ENCODE results near the gene SPRED2. TPM values are rescaled to one million over a fixed set of nuclear protein-coding genes. Genes with fewer than 3 reads are reported as not detected.

The SPRED2 gene
- total RNA-seq, 2 experiments from 2014 or later: 9.5 to 12.7 TPM

- Mint-ChIP-seq H3K9me3 (ENCODE audit: insufficient read depth) (peaks cover 5% of the 10 kb centered on the region), H3K4me3 (no peak overlapping the region), H3K4me1 (ENCODE audit: low read depth) (peaks cover 24% of the 10 kb centered on the region), H3K27me3 (ENCODE audit: low read depth) (peaks cover 17% of the 10 kb centered on the region), H3K27ac (no peak overlapping the region), H3K36me3 (ENCODE audit: low read depth) (peaks cover 6% of the 10 kb centered on the region)
- POLR2A ChIA-PET: interaction anchor here (0.8 kb wide), 1 partner anchor 11 kb away, joined by 4 read pairs; no protein-coding TSS in a partner anchor
- ATAC-seq: no peak
- CTCF ChIA-PET: interaction anchor here (1.0 kb wide), 1 partner anchor 42 kb away, joined by 4 read pairs; no protein-coding TSS in a partner anchor
- DNase-seq: no peak
These were observed 7.1 kb downstream of the SPRED2 start for GRCh38 chr2:65425276-65425675.

- ChIA-PET POLR2A (interaction anchor here (0.8 kb wide), 1 partner anchor 10 kb away, joined by 4 read pairs; no protein-coding TSS in a partner anchor), CTCF (interaction anchor here (1.0 kb wide), 1 partner anchor 41 kb away, joined by 4 read pairs; no protein-coding TSS in a partner anchor)
- H3K36me3 Mint-ChIP-seq (ENCODE audit: low read depth): peaks cover 5% of the 10 kb centered on the region
- H3K27ac Mint-ChIP-seq: no peak overlapping the region
- peaks cover 5% of the 10 kb centered on the region for H3K9me3 Mint-ChIP-seq (ENCODE audit: insufficient read depth)
- H3K4me3 Mint-ChIP-seq: no peak overlapping the region
- ATAC-seq (no peak), DNase-seq (no peak)
- peaks cover 16% of the 10 kb centered on the region for H3K27me3 Mint-ChIP-seq (ENCODE audit: low read depth)
- H3K4me1 Mint-ChIP-seq (ENCODE audit: low read depth): peaks cover 20% of the 10 kb centered on the region
These were observed 8.0 kb downstream of the SPRED2 start for GRCh38 chr2:65424391-65424790.

DNA sequence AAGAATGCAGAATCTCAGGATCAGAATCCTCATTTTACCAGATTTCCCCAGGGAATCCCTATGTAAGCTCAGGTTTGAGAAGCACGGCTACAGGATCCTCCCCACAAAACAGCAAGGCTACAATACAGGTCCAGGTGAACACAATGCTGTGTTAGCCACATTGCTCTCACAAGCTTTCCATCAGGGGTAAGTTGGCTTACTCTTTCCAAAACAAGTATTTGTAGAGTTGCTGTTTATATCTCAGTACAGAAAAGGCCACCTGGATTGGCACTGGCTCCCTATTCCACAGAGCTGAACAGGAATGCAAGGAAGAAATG lies 11.0 kb downstream of the SPRED2 start:
- ChIA-PET CTCF (interaction anchor here (0.9 kb wide), 1 partner anchor 233 kb away, joined by 3 read pairs; no protein-coding TSS in a partner anchor), POLR2A (no interaction called here)
- H3K27me3 Mint-ChIP-seq (ENCODE audit: low read depth): peaks cover 2% of the 10 kb centered on the region
- H3K4me3 Mint-ChIP-seq: no peak overlapping the region
- H3K36me3 Mint-ChIP-seq (ENCODE audit: low read depth): peaks cover 2% of the 10 kb centered on the region
- ATAC-seq: no peak
- H3K9me3 Mint-ChIP-seq (ENCODE audit: insufficient read depth): peaks cover 5% of the 10 kb centered on the region
- H3K27ac Mint-ChIP-seq: no peak overlapping the region
- peaks cover 37% of the 10 kb centered on the region for H3K4me1 Mint-ChIP-seq (ENCODE audit: low read depth)
- no peak for DNase-seq

DNA sequence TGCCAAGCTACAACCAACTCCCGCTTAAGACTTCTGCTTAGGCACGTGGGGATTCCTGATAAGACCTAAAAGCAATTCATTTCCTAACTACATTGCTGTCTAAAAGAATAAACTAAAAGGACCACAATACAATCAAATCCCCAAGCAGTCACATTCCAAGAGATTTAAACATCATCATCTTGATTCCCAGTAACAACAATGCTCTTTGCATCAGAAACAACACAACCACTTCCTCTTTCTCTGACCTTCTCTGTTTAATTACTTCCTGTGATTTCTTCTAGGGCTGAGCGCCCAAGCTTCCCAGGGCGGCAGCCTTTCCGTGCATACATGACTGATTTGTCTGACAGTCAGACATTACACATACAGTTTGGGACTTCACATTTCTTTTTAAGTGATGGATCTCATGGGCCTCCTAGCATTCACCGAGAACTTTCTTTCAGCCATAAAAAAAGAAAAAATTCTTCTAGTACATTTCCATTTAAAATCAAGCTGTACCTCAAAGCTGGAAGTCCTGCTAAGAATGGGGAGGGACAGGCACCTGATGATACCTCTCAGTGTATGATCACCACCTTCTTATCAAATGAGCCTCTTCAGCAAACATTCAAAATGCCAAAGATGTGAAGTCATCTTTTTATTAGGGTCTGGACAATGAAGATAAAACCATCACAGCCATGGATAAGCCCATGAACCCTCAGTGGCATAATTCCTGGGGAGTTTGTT lies 11.5 kb downstream of the SPRED2 start:
- Mint-ChIP-seq H3K9me3 (ENCODE audit: insufficient read depth) (peaks cover 5% of the 10 kb centered on the region), H3K4me1 (ENCODE audit: low read depth) (peaks cover 39% of the 10 kb centered on the region), H3K36me3 (ENCODE audit: low read depth) (peaks cover 2% of the 10 kb centered on the region), H3K4me3 (peak overlapping the region; percentile 20), H3K27me3 (ENCODE audit: low read depth) (peaks cover 2% of the 10 kb centered on the region), H3K27ac (peak overlapping the region; percentile 58)
- DNase-seq (no peak), ATAC-seq (peak; percentile 68)
- POLR2A ChIA-PET: no interaction called here
- CTCF ChIA-PET: interaction anchor here (0.9 kb wide), 1 partner anchor 233 kb away, joined by 3 read pairs; no protein-coding TSS in a partner anchor

DNA sequence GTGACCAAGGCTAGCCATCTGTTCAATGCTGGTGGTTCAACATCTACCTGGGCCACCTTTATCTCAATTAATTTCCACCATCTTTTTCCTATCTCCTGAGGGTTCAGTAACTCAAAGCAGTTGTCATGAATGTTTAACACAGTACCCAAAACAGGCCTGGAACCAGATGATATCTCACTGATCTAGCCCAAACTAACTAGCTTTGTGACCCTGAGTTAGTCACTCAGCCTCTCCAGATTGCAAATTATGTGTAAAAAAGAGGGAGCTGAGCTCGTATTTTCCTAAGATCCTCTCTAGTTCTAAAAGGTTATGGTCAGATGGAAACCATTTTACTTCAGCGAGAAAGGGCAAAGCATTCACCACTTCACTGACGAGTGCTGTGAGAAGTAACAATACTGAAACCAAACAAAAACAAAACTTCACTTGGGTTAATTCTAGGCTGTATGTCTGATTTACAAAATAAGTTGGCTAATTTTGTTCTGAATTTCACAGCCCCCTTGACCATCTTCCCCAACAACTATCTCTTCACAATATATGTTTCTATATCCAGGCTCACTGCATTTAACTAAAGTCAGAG lies 14.8 kb downstream of the SPRED2 start:
- ChIA-PET CTCF (interaction anchor here (0.9 to 1.2 kb wide), 2 partner anchors 10 to 53 kb away, joined by 3 read pairs; no protein-coding TSS in a partner anchor), POLR2A (interaction anchor here (0.9 kb wide), 1 partner anchor 190 kb away, joined by 4 read pairs; the partner anchor contains the start of gene ACTR2)
- H3K4me3 Mint-ChIP-seq: no peak overlapping the region
- peaks cover 3% of the 10 kb centered on the region for H3K27me3 Mint-ChIP-seq (ENCODE audit: low read depth)
- ATAC-seq (no peak), DNase-seq (no peak)
- peaks cover 5% of the 10 kb centered on the region for H3K9me3 Mint-ChIP-seq (ENCODE audit: insufficient read depth)
- peaks cover 2% of the 10 kb centered on the region for H3K36me3 Mint-ChIP-seq (ENCODE audit: low read depth)
- peak overlapping the region; percentile 5 for H3K27ac Mint-ChIP-seq
- peaks cover 39% of the 10 kb centered on the region for H3K4me1 Mint-ChIP-seq (ENCODE audit: low read depth)

DNA sequence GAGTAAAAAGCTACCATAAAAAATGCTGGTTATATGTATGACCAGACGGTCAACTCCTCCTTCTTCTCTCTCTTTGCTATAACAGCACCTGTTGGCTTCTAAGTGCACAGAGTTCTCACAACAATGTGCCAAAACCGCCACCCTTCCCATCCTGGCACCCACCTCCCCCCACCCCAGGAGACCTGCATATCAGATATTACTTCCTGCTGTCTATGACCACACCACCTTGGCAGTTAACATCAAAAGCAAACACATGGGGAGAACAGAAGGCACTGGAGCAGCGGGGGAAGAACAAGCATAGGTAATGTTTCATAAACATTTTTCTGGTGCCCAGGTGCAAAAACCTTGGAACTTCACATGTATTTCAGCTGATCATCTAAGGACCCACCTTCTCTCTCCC lies 15.5 kb downstream of the SPRED2 start:
- Mint-ChIP-seq H3K4me1 (ENCODE audit: low read depth) (peaks cover 37% of the 10 kb centered on the region), H3K9me3 (ENCODE audit: insufficient read depth) (peaks cover 5% of the 10 kb centered on the region), H3K4me3 (no peak overlapping the region), H3K27ac (no peak overlapping the region), H3K36me3 (ENCODE audit: low read depth) (peaks cover under 1% of the 10 kb centered on the region), H3K27me3 (ENCODE audit: low read depth) (peaks cover 3% of the 10 kb centered on the region)
- ChIA-PET CTCF (interaction anchor here (0.9 to 1.2 kb wide), 2 partner anchors 9 to 52 kb away, joined by 3 read pairs; no protein-coding TSS in a partner anchor), POLR2A (interaction anchor here (0.9 kb wide), 1 partner anchor 189 kb away, joined by 4 read pairs; the partner anchor contains the start of gene ACTR2)
- peak; percentile 39 for ATAC-seq
- no peak for DNase-seq

DNA sequence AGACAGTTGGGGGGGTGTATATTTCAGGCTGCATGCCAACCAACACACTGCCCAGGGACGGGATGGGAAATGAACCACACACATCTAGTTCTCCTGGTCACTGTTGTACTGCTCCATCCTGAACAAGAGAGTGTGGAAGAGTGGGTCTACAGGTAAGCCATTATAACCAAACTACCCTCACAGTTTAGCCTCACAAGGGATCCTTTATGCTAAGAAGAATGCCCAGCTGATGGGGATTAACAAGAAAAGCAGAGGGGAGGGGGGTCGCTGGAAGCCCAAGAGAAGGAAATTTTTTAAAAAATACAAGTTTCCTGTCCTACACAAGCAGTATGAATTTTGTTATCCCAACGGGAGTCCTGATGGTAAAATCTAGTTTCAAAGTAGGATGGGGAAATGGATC lies 16.1 kb downstream of the SPRED2 start:
- Mint-ChIP-seq H3K9me3 (ENCODE audit: insufficient read depth) (peaks cover 5% of the 10 kb centered on the region), H3K4me3 (no peak overlapping the region), H3K27ac (no peak overlapping the region), H3K27me3 (ENCODE audit: low read depth) (peaks cover 3% of the 10 kb centered on the region), H3K36me3 (ENCODE audit: low read depth) (no peaks in the 10 kb centered on the region), H3K4me1 (ENCODE audit: low read depth) (peaks cover 34% of the 10 kb centered on the region)
- ATAC-seq (no peak), DNase-seq (no peak)
- ChIA-PET POLR2A (no interaction called here), CTCF (no interaction called here)

DNA sequence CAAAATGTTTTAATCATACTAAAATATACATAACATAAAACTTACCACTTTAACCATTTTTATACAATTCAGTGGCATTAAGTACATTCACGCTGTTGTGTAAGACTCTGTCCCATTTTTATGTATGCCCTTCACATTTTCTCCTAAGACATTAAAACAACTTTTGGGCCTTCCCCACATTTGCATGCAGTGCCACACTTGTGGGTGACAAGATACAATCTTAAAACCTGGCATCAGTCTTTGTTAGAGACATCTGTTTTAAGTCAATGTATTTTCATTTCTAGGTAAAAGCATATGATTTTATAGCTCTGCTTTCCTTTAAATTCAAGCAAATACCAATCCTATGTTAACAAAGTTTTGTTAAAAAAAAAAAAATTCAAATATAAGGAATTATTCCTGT lies 17.3 kb downstream of the SPRED2 start:
- DNase-seq: no peak
- H3K36me3 Mint-ChIP-seq (ENCODE audit: low read depth): no peaks in the 10 kb centered on the region
- H3K27ac Mint-ChIP-seq: no peak overlapping the region
- H3K4me1 Mint-ChIP-seq (ENCODE audit: low read depth): peaks cover 22% of the 10 kb centered on the region
- no peaks in the 10 kb centered on the region for H3K9me3 Mint-ChIP-seq (ENCODE audit: insufficient read depth)
- H3K27me3 Mint-ChIP-seq (ENCODE audit: low read depth): peaks cover 3% of the 10 kb centered on the region
- ChIA-PET POLR2A (interaction anchor here (0.7 kb wide), 1 partner anchor 10 kb away, joined by 4 read pairs; no protein-coding TSS in a partner anchor), CTCF (no interaction called here)
- ATAC-seq: no peak
- H3K4me3 Mint-ChIP-seq: no peak overlapping the region

- Mint-ChIP-seq H3K9me3 (ENCODE audit: insufficient read depth) (no peaks in the 10 kb centered on the region), H3K27ac (no peak overlapping the region), H3K27me3 (ENCODE audit: low read depth) (peaks cover 5% of the 10 kb centered on the region), H3K36me3 (ENCODE audit: low read depth) (no peaks in the 10 kb centered on the region), H3K4me1 (ENCODE audit: low read depth) (peaks cover 22% of the 10 kb centered on the region), H3K4me3 (no peak overlapping the region)
- POLR2A ChIA-PET: no interaction called here
- CTCF ChIA-PET: no interaction called here
- DNase-seq: no peak
- no peak for ATAC-seq
These were observed 18.8 kb downstream of the SPRED2 start for GRCh38 chr2:65413610-65414009.

DNA sequence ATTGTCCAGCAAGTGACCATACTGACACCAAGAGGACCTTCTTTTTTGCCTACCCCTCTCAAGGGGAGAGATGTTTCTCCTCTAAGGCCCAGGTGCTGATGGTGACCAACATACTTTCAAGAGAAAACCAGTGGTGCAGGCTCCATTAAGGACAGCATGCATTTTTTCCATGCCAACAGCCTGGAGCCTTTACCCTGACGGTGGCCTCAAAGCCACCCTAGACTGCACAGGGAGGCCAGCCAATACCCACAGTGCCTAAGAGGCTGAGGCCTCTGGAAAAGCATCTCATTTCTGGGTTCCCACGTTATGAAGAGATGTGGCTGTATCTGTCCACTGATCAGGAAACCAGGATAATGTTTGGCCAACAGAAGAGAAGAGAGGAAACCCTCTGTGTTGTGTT lies 19.3 kb downstream of the SPRED2 start:
- Mint-ChIP-seq H3K36me3 (ENCODE audit: low read depth) (no peaks in the 10 kb centered on the region), H3K4me3 (no peak overlapping the region), H3K27ac (no peak overlapping the region), H3K4me1 (ENCODE audit: low read depth) (peaks cover 18% of the 10 kb centered on the region), H3K9me3 (ENCODE audit: insufficient read depth) (no peaks in the 10 kb centered on the region), H3K27me3 (ENCODE audit: low read depth) (peaks cover 6% of the 10 kb centered on the region)
- CTCF ChIA-PET: no interaction called here
- POLR2A ChIA-PET: no interaction called here
- ATAC-seq (no peak), DNase-seq (no peak)

- no peaks in the 10 kb centered on the region for H3K36me3 Mint-ChIP-seq (ENCODE audit: low read depth)
- no peak for DNase-seq
- ChIA-PET POLR2A (no interaction called here), CTCF (interaction anchor here (1.0 kb wide), 1 partner anchor 59 kb away, joined by 3 read pairs; no protein-coding TSS in a partner anchor)
- peaks cover 10% of the 10 kb centered on the region for H3K27me3 Mint-ChIP-seq (ENCODE audit: low read depth)
- no peaks in the 10 kb centered on the region for H3K9me3 Mint-ChIP-seq (ENCODE audit: insufficient read depth)
- no peak overlapping the region for H3K4me3 Mint-ChIP-seq
- no peak for ATAC-seq
- peaks cover 18% of the 10 kb centered on the region for H3K4me1 Mint-ChIP-seq (ENCODE audit: low read depth)
- H3K27ac Mint-ChIP-seq: no peak overlapping the region
These were observed 21.2 kb downstream of the SPRED2 start for GRCh38 chr2:65411056-65411795.

DNA sequence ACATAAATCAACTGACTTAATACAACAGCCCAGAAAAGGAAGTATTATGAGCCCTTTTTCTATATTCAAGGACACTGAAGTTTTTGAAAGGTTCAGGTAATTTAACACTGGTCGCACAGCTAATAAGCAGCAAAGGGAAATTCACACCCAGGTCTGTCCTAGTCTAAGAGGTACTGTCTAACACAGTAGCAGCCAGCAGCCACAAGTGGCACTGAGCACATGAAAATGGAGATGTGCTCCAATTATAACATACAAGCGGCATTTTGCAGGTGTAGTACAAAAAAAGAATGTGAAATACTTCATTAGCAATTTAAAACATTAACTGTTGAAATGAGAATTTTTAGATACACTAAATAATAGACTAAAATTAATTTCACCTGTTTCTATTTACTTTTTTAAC lies 23.4 kb downstream of the SPRED2 start:
- Mint-ChIP-seq H3K36me3 (ENCODE audit: low read depth) (no peaks in the 10 kb centered on the region), H3K4me1 (ENCODE audit: low read depth) (peaks cover 24% of the 10 kb centered on the region), H3K9me3 (ENCODE audit: insufficient read depth) (no peaks in the 10 kb centered on the region), H3K4me3 (no peak overlapping the region), H3K27ac (no peak overlapping the region), H3K27me3 (ENCODE audit: low read depth) (peaks cover 13% of the 10 kb centered on the region)
- DNase-seq (no peak), ATAC-seq (no peak)
- ChIA-PET CTCF (no interaction called here), POLR2A (no interaction called here)

Measured in activated CD8-positive, alpha-beta T cell treated with anti-CD3 and anti-CD28 coated beads, Interleukin-2, amount 10 ng/mL, durations not matched to agents 7 days and 5 days (primary cell).